PC-9 (cell line): ENCODE data around the gene POLG2.

Experiments used
- EZH2 ChIP-seq: fragments of 200-600 bp; sonication (generic); IDR thresholded peaks from 2 replicates; pipeline ENCODE4 v1.8.0; 2017; ENCODE audit warnings: antibody characterized with exemption, low read depth
- TF ChIP-seq, protein P1 (sequence below): fragments of 200-600 bp; sonication (generic); conservative IDR thresholded peaks from 2 replicates; pipeline ENCODE4 v1.6.1; 2017; ENCODE audit warnings: mixed run types, antibody characterized with exemption, mild to moderate bottlenecking, moderate library complexity

DNA sequence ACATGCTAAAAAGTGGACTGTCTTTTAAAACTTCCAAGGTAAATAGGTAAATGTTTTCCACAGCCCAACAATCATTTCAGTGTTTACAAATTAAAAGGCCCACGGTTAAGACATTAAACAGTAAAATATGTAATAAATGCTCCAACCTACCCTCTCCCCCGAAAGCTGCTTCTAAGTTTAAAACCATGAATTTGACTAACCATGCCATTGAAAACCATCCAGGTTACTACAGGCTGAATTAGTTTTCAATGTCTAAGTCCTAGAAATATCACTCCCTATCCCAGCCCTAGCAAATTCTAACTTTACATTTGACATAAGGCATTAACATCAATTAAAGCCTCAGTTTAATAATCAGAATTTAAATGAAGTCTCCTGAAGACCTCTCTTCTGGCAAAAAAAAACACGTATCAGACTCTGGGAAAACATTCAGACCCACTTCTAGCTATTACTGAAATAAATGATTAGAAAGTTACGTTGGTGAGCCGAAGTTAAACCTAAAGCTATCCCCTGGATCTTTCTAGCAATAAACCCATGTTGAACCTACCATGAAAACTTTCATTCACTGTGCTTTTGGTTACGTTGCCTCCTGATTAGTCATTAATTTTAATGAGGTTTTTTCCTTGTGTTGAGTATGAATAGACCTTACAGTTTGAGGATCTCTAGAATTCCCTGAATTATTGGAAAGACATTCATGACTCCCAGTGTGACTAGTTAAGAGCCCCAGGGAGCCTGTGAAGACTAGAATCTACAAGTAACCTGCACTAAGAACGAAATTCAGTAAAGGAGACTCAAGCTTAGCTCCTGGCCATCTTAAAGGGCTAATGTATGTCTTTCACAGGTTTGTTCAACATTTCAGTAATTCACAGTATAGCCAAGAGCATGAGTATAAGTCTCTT, 1.7 kb upstream of the POLG2 start:
- TF ChIP-seq, protein P1, sequence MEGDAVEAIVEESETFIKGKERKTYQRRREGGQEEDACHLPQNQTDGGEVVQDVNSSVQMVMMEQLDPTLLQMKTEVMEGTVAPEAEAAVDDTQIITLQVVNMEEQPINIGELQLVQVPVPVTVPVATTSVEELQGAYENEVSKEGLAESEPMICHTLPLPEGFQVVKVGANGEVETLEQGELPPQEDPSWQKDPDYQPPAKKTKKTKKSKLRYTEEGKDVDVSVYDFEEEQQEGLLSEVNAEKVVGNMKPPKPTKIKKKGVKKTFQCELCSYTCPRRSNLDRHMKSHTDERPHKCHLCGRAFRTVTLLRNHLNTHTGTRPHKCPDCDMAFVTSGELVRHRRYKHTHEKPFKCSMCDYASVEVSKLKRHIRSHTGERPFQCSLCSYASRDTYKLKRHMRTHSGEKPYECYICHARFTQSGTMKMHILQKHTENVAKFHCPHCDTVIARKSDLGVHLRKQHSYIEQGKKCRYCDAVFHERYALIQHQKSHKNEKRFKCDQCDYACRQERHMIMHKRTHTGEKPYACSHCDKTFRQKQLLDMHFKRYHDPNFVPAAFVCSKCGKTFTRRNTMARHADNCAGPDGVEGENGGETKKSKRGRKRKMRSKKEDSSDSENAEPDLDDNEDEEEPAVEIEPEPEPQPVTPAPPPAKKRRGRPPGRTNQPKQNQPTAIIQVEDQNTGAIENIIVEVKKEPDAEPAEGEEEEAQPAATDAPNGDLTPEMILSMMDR, result no peak
- TF ChIP-seq EZH2, result no peak
